GM12875 (cell line): ENCODE measurements around the gene BMPER.

Experiments used
- H3K4me3 ChIP-seq: one replicate; pipeline ENCODE4 v1.5.1; 2011; ENCODE audit warnings: low read depth, low read length, control low read depth
- CTCF ChIP-seq: IDR thresholded peaks from 2 replicates; pipeline ENCODE4 v1.5.1; 2011; ENCODE audit warnings: low read depth, mild to moderate bottlenecking, control low read depth, inconsistent platforms, low read length, moderate library complexity, borderline replicate concordance; ENCODE audit not compliant: insufficient read depth

BMPER gene

GRCh38 chr7:34077168-34077567 is 171.8 kb downstream of the BMPER start:
- no peak overlapping the region for H3K4me3 ChIP-seq
- TF ChIP-seq CTCF: no peak

GRCh38 chr7:34078864-34079263 is 173.5 kb downstream of the BMPER start:
- no peak overlapping the region for H3K4me3 ChIP-seq
- TF ChIP-seq CTCF: no peak

- H3K4me3 ChIP-seq: no peak overlapping the region
- no peak for TF ChIP-seq CTCF
Observed at GRCh38 chr7:34080513-34080912, 175.2 kb downstream of the BMPER start.

- H3K4me3 ChIP-seq: no peak overlapping the region
- TF ChIP-seq CTCF: no peak
Observed at GRCh38 chr7:34081935-34082334, 176.6 kb downstream of the BMPER start.

- H3K4me3 ChIP-seq: no peak overlapping the region
- TF ChIP-seq CTCF: no peak
Observed at GRCh38 chr7:34083440-34083839, 178.1 kb downstream of the BMPER start.

- no peak overlapping the region for H3K4me3 ChIP-seq
- no peak for TF ChIP-seq CTCF
Observed at GRCh38 chr7:34084651-34085050, 179.3 kb downstream of the BMPER start.

- no peak for TF ChIP-seq CTCF
- no peak overlapping the region for H3K4me3 ChIP-seq
Observed at GRCh38 chr7:34086064-34086463, 180.7 kb downstream of the BMPER start.
